Keratinocyte (primary cell): ENCODE measurements around the gene ZBTB44. TPM values are rescaled to one million over a fixed set of nuclear protein-coding genes. Genes with fewer than 3 reads are reported as not detected.

Source experiments
- DNase-seq: peaks from one replicate; pipeline ENCODE4 v3.0.0-alpha.2; 2011; ENCODE audit warnings: low read depth, missing footprints, low spot score
- FAIRE-seq: peaks from 2 replicates; lab custom pipeline; 2011; peaks lifted over from hg19 to GRCh38; lab: Jason Lieb, UNC
- H2AFZ ChIP-seq: 2 replicates; pipeline ENCODE4 v1.6.0; 2012; ENCODE audit warnings: low read length, control low read depth, inconsistent platforms; ENCODE audit not compliant: control insufficient read depth
- H3K27ac ChIP-seq: 2 replicates; pipeline ENCODE4 v1.5.1; 2011; ENCODE audit warnings: low read length; ENCODE audit not compliant: control insufficient read depth, insufficient read depth
- H3K27me3 ChIP-seq: 3 replicates; pipeline ENCODE4 v1.6.0; 2011; ENCODE audit warnings: low read length; ENCODE audit not compliant: control insufficient read depth, insufficient read depth; ENCODE audit errors: extremely low read depth
- H3K36me3 ChIP-seq, 2 experiments: 2 replicates in 1 of 2; 3 replicates in 1 of 2; pipeline ENCODE4 v1.5.1; 2011; ENCODE audit warnings: low read length in 2 of 2, mild to moderate bottlenecking in 1 of 2; ENCODE audit not compliant: control insufficient read depth in 2 of 2, insufficient read depth in 2 of 2; ENCODE audit errors: extremely low read depth in 1 of 2
- H3K4me1 ChIP-seq: 3 replicates; pipeline ENCODE4 v1.5.1; 2011; ENCODE audit warnings: low read length; ENCODE audit not compliant: control insufficient read depth, insufficient read depth; ENCODE audit errors: extremely low read depth
- H3K4me2 ChIP-seq: 3 replicates; pipeline ENCODE4 v1.6.0; 2011; ENCODE audit warnings: low read depth, low read length; ENCODE audit not compliant: control insufficient read depth, insufficient read depth; ENCODE audit errors: extremely low read depth
- H3K4me3 ChIP-seq, 3 experiments: fragments of 200-600 bp in 1 of 3; sonication (generic) in 1 of 3; 2 replicates in 2 of 3; 3 replicates in 1 of 3; pipeline ENCODE4 v1.5.1; 2011 to 2016; ENCODE audit warnings: low read length in 3 of 3, mild to moderate bottlenecking in 3 of 3, control low read depth in 2 of 3, inconsistent platforms in 1 of 3, low read depth in 1 of 3, mixed read lengths in 1 of 3, mixed run types in 1 of 3, moderate library complexity in 1 of 3; ENCODE audit not compliant: control insufficient read depth in 2 of 3, insufficient read depth in 2 of 3; ENCODE audit errors: extremely low read depth in 1 of 3
- H3K79me2 ChIP-seq: 2 replicates; pipeline ENCODE4 v1.6.0; 2012; ENCODE audit warnings: low read length; ENCODE audit not compliant: control insufficient read depth, insufficient read depth
- H3K9ac ChIP-seq: 3 replicates; pipeline ENCODE4 v1.6.0; 2011; ENCODE audit warnings: low read length; ENCODE audit not compliant: control insufficient read depth, insufficient read depth; ENCODE audit errors: extremely low read depth
- H3K9me1 ChIP-seq: 3 replicates; pipeline ENCODE4 v1.6.0; 2011; ENCODE audit warnings: low read length; ENCODE audit not compliant: control insufficient read depth, insufficient read depth; ENCODE audit errors: extremely low read depth
- H3K9me3 ChIP-seq: 2 replicates; pipeline ENCODE4 v1.5.1; 2012; ENCODE audit warnings: low read depth, low read length; ENCODE audit not compliant: control insufficient read depth
- H4K20me1 ChIP-seq: 3 replicates; pipeline ENCODE4 v1.6.0; 2011; ENCODE audit warnings: low read length; ENCODE audit not compliant: control insufficient read depth, insufficient read depth; ENCODE audit errors: extremely low read depth
- CTCF ChIP-seq, 3 experiments: IDR thresholded peaks in 1 of 3; conservative IDR thresholded peaks in 1 of 3; optimal IDR thresholded peaks in 1 of 3; 2 replicates in 2 of 3; 3 replicates in 1 of 3; pipeline versions ENCODE3 to v1.5.1; 2011; ENCODE audit warnings: low read length in 3 of 3, mild to moderate bottlenecking in 3 of 3, moderate library complexity in 2 of 3, control low read depth in 1 of 3, inconsistent platforms in 1 of 3; ENCODE audit not compliant: insufficient read depth in 2 of 3; ENCODE audit errors: extremely low read depth in 1 of 3
- EZH2 ChIP-seq: IDR thresholded peaks from one replicate; pipeline ENCODE4 v1.6.1; 2012; ENCODE audit warnings: inconsistent platforms, mild to moderate bottlenecking, low read length, moderate library complexity
- dilution Hi-C: fragments of 300-500 bp; cut with MboI; formaldehyde crosslinking; loops from one replicate; pipeline ENCODE4 v1.7.0; 2020; ENCODE audit warnings: low sequenced_read_pairs; ENCODE audit not compliant: extremely low pct_ligation_motif_present
- polyA plus RNA-seq, 5 experiments: library from polyadenylated mRNA; depleted of rRNA in 3 of 5; stranded (reverse) in 3 of 5; stranded (forward) in 1 of 5; unstranded in 1 of 5; fragments of >200 nt; gene quantifications; 1 replicate in 1 of 5; 2 replicates in 3 of 5; 3 replicates in 1 of 5; pipeline versions ENCODE4 v1.2.1 to v1.2.3, GENCODE V29; 2011 to 2012; ENCODE audit warnings: missing spikeins in 2 of 5, low read depth in 1 of 5, low replicate concordance in 1 of 5

ZBTB44 gene
- polyA plus RNA-seq, 1 donor (not counting 4 experiments of a cell fraction or from before 2014, with no cell fraction given) = 16.8 TPM

GRCh38 chr11:130308886-130309285, 5.8 kb downstream of the ZBTB44 start:
- H3K9me1 ChIP-seq = no peaks in the 10 kb centered on the region
- peaks cover 68% of the 10 kb centered on the region for H3K79me2 ChIP-seq
- TF ChIP-seq CTCF (optimal IDR thresholded peaks at IDR 0.05 in 1 of 3, IDR thresholded peaks at IDR 0.05 in 1 of 3, conservative IDR thresholded peaks at IDR 0.05 in 1 of 3; ENCODE audit: extremely low read depth in 1 of 3, insufficient read depth in 2 of 3, low read length in 3 of 3) (no peak), EZH2 (no peak)
- H3K27ac ChIP-seq = no peak overlapping the region
- no peak overlapping the region for H2AFZ ChIP-seq
- no peaks in the 10 kb centered on the region for H3K36me3 ChIP-seq
- no peak overlapping the region for H3K4me2 ChIP-seq
- dilution Hi-C loops = no loop called here
- H4K20me1 ChIP-seq = no peaks in the 10 kb centered on the region
- DNase-seq (no peak), FAIRE-seq (no peak)
- no peak overlapping the region for H3K4me3 ChIP-seq
- peaks cover 16% of the 10 kb centered on the region for H3K4me1 ChIP-seq
- H3K9ac ChIP-seq = no peak overlapping the region
- no peaks in the 10 kb centered on the region for H3K27me3 ChIP-seq
- H3K9me3 ChIP-seq = no peaks in the 10 kb centered on the region

GRCh38 chr11:130308059-130308458, 6.7 kb downstream of the ZBTB44 start:
- Histone ChIP-seq H3K4me1 (peaks cover 15% of the 10 kb centered on the region), H2AFZ (no peak overlapping the region), H4K20me1 (no peaks in the 10 kb centered on the region), H3K4me2 (no peak overlapping the region), H3K4me3 (no peak overlapping the region), H3K9me3 (no peaks in the 10 kb centered on the region), H3K9ac (no peak overlapping the region), H3K36me3 (no peaks in the 10 kb centered on the region), H3K9me1 (no peaks in the 10 kb centered on the region), H3K27me3 (no peaks in the 10 kb centered on the region), H3K27ac (no peak overlapping the region), H3K79me2 (peaks cover 68% of the 10 kb centered on the region)
- no peak for TF ChIP-seq EZH2
- FAIRE-seq (no peak), DNase-seq (no peak)
- dilution Hi-C loops = no loop called here

- FAIRE-seq = no peak
- peaks cover 59% of the 10 kb centered on the region for H3K79me2 ChIP-seq
- dilution Hi-C loops = no loop called here
These were observed 10.1 kb downstream of the ZBTB44 start for GRCh38 chr11:130304651-130305050.

More at GRCh38 chr11:130304651-130305050, 10.1 kb downstream of the ZBTB44 start:
- Histone ChIP-seq H4K20me1 (no peaks in the 10 kb centered on the region), H3K27me3 (no peaks in the 10 kb centered on the region), H3K4me3 (no peak overlapping the region), H2AFZ (no peak overlapping the region), H3K27ac (no peak overlapping the region), H3K9me1 (no peaks in the 10 kb centered on the region), H3K4me1 (no peaks in the 10 kb centered on the region), H3K4me2 (no peak overlapping the region), H3K36me3 (peaks cover 0 to 3% of the 10 kb centered on the region in 2 experiments), H3K9me3 (no peaks in the 10 kb centered on the region), H3K9ac (no peak overlapping the region)
- no peak for DNase-seq
- no peak for TF ChIP-seq CTCF (optimal IDR thresholded peaks at IDR 0.05 in 1 of 3, IDR thresholded peaks at IDR 0.05 in 1 of 3, conservative IDR thresholded peaks at IDR 0.05 in 1 of 3; ENCODE audit: extremely low read depth in 1 of 3, insufficient read depth in 2 of 3, low read length in 3 of 3)
- TF ChIP-seq EZH2 = no peak
